WTC11 (cell line): ENCODE measurements around the gene NGF.

Source experiments
- ATF2 ChIP-seq: sonication (generic); formaldehyde crosslinking; IDR thresholded peaks from 2 replicates; pipeline ENCODE4 v1.8.1; 2022; ENCODE audit warnings: low read depth, missing genetic modification reagents, borderline replicate concordance
- ATF3 ChIP-seq: sonication (generic); formaldehyde crosslinking; conservative IDR thresholded peaks from 2 replicates; pipeline ENCODE4 v1.8.1; 2022; ENCODE audit warnings: mild to moderate bottlenecking, missing genetic modification reagents
- CTCF ChIP-seq: fragments of 200-600 bp; IDR thresholded peaks from 2 replicates; pipeline ENCODE4 v1.8.0; 2022; ENCODE audit warnings: antibody characterized with exemption
- E2F4 ChIP-seq: sonication (generic); formaldehyde crosslinking; IDR thresholded peaks from 2 replicates; pipeline ENCODE4 v1.8.1; 2022; ENCODE audit warnings: low read depth, mild to moderate bottlenecking, moderate library complexity, missing genetic modification reagents, borderline replicate concordance
- IRF2 ChIP-seq: sonication (generic); formaldehyde crosslinking; IDR thresholded peaks from 2 replicates; pipeline ENCODE4 v1.8.0; 2022; ENCODE audit warnings: low read depth, missing genetic modification reagents, borderline replicate concordance
- JUN ChIP-seq: sonication (generic); formaldehyde crosslinking; IDR thresholded peaks from 2 replicates; pipeline ENCODE4 v1.8.0; 2023; ENCODE audit warnings: mild to moderate bottlenecking, missing genetic modification reagents
- MAX ChIP-seq: sonication (generic); formaldehyde crosslinking; IDR thresholded peaks from 2 replicates; pipeline ENCODE4 v1.8.0; 2022; ENCODE audit warnings: mild to moderate bottlenecking, missing genetic modification reagents
- MXD4 ChIP-seq: fragments of 250-450 bp; sonication (Bioruptor Pico); IDR thresholded peaks from 2 replicates; pipeline ENCODE4 v1.8.0; 2021; ENCODE audit warnings: mild to moderate bottlenecking, moderate library complexity, borderline replicate concordance
- RELA ChIP-seq: sonication (generic); formaldehyde crosslinking; IDR thresholded peaks from 2 replicates; pipeline ENCODE4 v1.8.1; 2022; ENCODE audit warnings: missing genetic modification reagents, mild to moderate bottlenecking, borderline replicate concordance
- SP1 ChIP-seq: sonication (generic); formaldehyde crosslinking; conservative IDR thresholded peaks from 2 replicates; pipeline ENCODE4 v1.8.1; 2022; ENCODE audit warnings: missing genetic modification reagents
- STAT6 ChIP-seq: sonication (generic); formaldehyde crosslinking; conservative IDR thresholded peaks from 2 replicates; pipeline ENCODE4 v1.8.1; 2023; ENCODE audit warnings: mild to moderate bottlenecking, low read depth, missing genetic modification reagents, moderate library complexity
- USF1 ChIP-seq: sonication (generic); formaldehyde crosslinking; IDR thresholded peaks from 2 replicates; pipeline ENCODE4 v1.8.0; 2022; ENCODE audit warnings: mild to moderate bottlenecking, missing genetic modification reagents
- USF2 ChIP-seq: sonication (generic); formaldehyde crosslinking; IDR thresholded peaks from 2 replicates; pipeline ENCODE4 v1.8.1; 2023; ENCODE audit warnings: mild to moderate bottlenecking, missing genetic modification reagents, moderate library complexity

- TF ChIP-seq CTCF (no peak), MAX (no peak), ATF2 (CRISPR knock-in tag) (no peak), JUN (CRISPR knock-in tag) (no peak), MXD4 (CRISPR knock-in tag) (no peak), RELA (CRISPR knock-in tag) (no peak), USF2 (CRISPR knock-in tag) (no peak), STAT6 (CRISPR knock-in tag) (no peak), ATF3 (CRISPR knock-in tag) (no peak), USF1 (CRISPR knock-in tag) (no peak), IRF2 (no peak), SP1 (CRISPR knock-in tag) (no peak), E2F4 (CRISPR knock-in tag) (no peak)
Measured at GRCh38 chr1:115242543-115242942, 95.5 kb downstream of the NGF start.
